Measurements from ENCODE around the gene CDT1. TPM values are rescaled to one million over a fixed set of nuclear protein-coding genes. Genes with fewer than 3 reads are reported as not detected.

The CDT1 gene
- total and polyA plus RNA-seq, 2 experiments from 2014 or later: 32.6 to 187 TPM

DNA sequence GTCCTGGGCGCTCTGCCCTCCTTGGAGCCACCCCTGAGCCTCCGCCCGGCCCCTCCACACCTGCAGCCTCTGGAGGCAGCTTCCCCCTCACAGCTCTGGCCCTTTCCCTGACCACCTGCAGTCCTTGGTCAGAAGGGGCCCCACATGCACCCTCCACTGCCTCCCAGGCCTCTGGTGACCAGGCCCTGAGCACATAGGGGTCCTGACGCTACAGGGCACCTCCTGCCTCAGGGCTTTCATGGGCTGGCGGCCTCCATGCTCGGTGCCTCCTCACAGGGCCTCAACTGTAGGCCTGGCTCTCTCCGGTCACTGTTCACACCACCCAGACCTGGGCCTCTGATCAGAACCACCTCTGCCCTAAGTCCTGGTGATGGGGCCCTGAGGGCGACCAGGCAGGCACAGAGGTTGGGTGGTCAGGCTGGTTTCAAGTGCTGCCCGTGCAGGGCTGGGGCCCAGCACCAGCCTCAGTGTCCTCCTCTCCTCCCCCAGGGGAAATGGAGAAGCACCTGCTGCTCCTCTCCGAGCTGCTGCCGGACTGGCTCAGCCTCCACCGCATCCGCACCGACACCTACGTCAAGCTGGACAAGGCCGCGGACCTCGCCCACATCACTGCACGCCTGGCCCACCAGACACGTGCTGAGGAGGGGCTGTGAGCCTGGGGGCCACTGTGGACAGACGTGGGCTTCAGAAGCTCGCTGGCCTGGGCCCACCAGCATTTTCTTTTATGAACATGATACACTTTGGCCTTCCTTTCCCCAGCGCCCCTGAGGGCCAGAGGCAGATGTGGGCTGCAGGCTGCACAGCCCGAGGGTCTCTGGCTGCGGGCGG, 4.3 kb downstream of the CDT1 start:
- peaks cover 51% of the 10 kb centered on the region for H3K27me3 Mint-ChIP-seq (ENCODE audit: insufficient read depth, low read depth, poor library complexity)
- peaks cover 19% of the 10 kb centered on the region for H3K36me3 ChIP-seq (ENCODE audit: insufficient read depth)
- DNase-seq (ENCODE audit: low spot score): no peak
- H3K4me1 ChIP-seq (ENCODE audit: insufficient read depth): no peaks in the 10 kb centered on the region; the same call in 1 of the 2 replicates
- H4K20me1 ChIP-seq (replicated peaks; ENCODE audit: insufficient read depth): no peaks in the 10 kb centered on the region; the same call in none of the 2 replicates
- no peak overlapping the region for H3K27ac ChIP-seq (ENCODE audit: low read depth)
- no peak overlapping the region for H3K4me2 ChIP-seq
- TF ChIP-seq, protein P1, sequence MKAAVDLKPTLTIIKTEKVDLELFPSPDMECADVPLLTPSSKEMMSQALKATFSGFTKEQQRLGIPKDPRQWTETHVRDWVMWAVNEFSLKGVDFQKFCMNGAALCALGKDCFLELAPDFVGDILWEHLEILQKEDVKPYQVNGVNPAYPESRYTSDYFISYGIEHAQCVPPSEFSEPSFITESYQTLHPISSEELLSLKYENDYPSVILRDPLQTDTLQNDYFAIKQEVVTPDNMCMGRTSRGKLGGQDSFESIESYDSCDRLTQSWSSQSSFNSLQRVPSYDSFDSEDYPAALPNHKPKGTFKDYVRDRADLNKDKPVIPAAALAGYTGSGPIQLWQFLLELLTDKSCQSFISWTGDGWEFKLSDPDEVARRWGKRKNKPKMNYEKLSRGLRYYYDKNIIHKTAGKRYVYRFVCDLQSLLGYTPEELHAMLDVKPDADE (IDR thresholded peaks at IDR 0.05): no peak
- peak; percentile 63 for TF ChIP-seq POLR2AphosphoS5 (IDR thresholded peaks at IDR 0.05; ENCODE audit: low read depth)
- H3K79me2 ChIP-seq (replicated peaks; ENCODE audit: insufficient read depth): peaks cover 24% of the 10 kb centered on the region
- no peaks in the 10 kb centered on the region for H3K27me3 ChIP-seq (ENCODE audit: insufficient read depth)
- no peak overlapping the region; the same call in 2 of the 3 replicates for H3K4me3 Mint-ChIP-seq
- peaks cover 6% of the 10 kb centered on the region; the same call in 1 of the 3 replicates for H3K4me1 Mint-ChIP-seq
- ATAC-seq: no peak
- no peak overlapping the region for H3K27ac Mint-ChIP-seq
- H3K4me3 ChIP-seq: no peak overlapping the region
- no peaks in the 10 kb centered on the region for H3K9me2 ChIP-seq (ENCODE audit: insufficient read depth)
- H2AFZ ChIP-seq: no peak overlapping the region
- H3K9me3 Mint-ChIP-seq: peaks cover 4% of the 10 kb centered on the region; the same call in 1 of the 3 replicates
- H3F3A ChIP-seq (replicated peaks; ENCODE audit: low read depth): peaks cover 60% of the 10 kb centered on the region
- H3K36me3 Mint-ChIP-seq (ENCODE audit: low read depth): peaks cover 62% of the 10 kb centered on the region

DNA sequence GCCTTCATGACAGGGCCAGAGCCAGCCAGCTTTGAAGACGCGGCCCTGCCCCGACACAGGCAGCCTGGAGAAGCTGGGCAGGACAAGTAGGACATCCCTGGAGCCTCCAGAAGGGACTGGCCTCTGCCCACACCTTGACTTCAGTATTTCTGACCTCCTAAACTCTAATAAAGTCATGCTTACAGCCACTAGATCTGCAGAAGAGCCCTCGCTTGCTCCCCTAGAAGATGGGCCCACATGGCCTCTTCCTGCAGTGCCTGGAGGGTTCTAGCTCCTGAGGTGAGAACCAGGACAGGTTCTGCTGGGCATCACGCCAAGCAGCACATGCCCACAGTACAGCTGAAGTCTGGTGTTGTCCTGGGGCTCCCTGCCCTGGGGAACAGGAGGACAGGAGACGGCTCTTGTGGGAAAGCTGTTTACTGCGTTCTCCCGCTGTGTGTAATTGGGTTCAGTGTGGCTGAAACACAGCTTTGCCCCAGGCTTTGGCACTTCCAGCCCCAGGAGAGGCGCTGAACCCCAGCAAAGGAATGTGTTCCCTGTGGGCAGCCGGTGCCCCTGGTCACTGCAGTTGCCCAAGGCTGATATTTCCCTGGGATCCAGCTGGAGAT, 5.6 kb downstream of the CDT1 start:
- peaks cover 4% of the 10 kb centered on the region; the same call in 1 of the 3 replicates for H3K9me3 Mint-ChIP-seq
- Histone ChIP-seq H3K4me3 (no peak overlapping the region), H3K36me3 (ENCODE audit: insufficient read depth) (peaks cover 19% of the 10 kb centered on the region), H3K4me1 (ENCODE audit: insufficient read depth) (no peaks in the 10 kb centered on the region; the same call in 1 of the 2 replicates), H2AFZ (no peak overlapping the region), H3K27me3 (ENCODE audit: insufficient read depth) (no peaks in the 10 kb centered on the region), H3F3A (replicated peaks; ENCODE audit: low read depth) (peaks cover 62% of the 10 kb centered on the region), H3K9me2 (ENCODE audit: insufficient read depth) (no peaks in the 10 kb centered on the region), H4K20me1 (replicated peaks; ENCODE audit: insufficient read depth) (no peaks in the 10 kb centered on the region; the same call in none of the 2 replicates), H3K27ac (ENCODE audit: low read depth) (peak overlapping the region; percentile 55; the same call in 1 of the 2 replicates), H3K4me2 (no peak overlapping the region), H3K79me2 (replicated peaks; ENCODE audit: insufficient read depth) (peaks cover 23% of the 10 kb centered on the region)
- peaks cover 61% of the 10 kb centered on the region for H3K36me3 Mint-ChIP-seq (ENCODE audit: low read depth)
- H3K27ac Mint-ChIP-seq: peak overlapping the region; percentile 70; the same call in 1 of the 2 replicates
- TF ChIP-seq POLR2AphosphoS5 (IDR thresholded peaks at IDR 0.05; ENCODE audit: low read depth) (peak; percentile 63), CREB1 (CRISPR knock-in tag; IDR thresholded peaks at IDR 0.05; ENCODE audit: low read depth) (no peak)
- ATAC-seq (no peak), DNase-seq (ENCODE audit: low spot score) (no peak)
- H3K27me3 Mint-ChIP-seq (ENCODE audit: insufficient read depth, low read depth, poor library complexity): peaks cover 48% of the 10 kb centered on the region
- peaks cover 11% of the 10 kb centered on the region; the same call in 2 of the 3 replicates for H3K4me1 Mint-ChIP-seq
- H3K4me3 Mint-ChIP-seq: peak overlapping the region; percentile 40; the same call in 2 of the 3 replicates

DNA sequence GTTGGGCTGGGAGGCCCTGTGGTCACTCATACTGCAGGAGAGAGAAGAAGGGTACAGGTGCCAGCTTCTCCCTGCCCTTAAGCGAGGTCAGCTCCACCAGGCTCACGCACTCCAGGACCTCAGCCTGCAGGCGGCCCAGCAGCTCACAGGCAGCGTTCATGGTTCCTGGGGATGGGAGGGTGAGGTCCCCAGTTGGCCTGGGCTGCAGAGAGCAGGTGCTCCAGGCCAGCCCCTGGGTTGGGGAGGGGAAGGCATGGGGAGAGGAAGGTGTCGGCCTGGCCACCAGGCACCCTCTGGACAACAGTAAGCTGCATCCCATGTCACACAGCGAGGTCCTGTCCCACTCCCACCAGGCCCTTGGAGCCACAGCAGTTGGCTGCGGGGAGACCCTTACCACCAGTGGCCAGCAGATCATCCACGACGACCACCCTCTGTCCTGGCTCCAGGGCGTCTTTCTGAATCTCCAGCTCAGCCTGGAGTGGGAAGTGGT, 6.1 kb downstream of the CDT1 start:
- Histone ChIP-seq H3K4me1 (ENCODE audit: insufficient read depth) (no peaks in the 10 kb centered on the region; the same call in 1 of the 2 replicates), H4K20me1 (replicated peaks; ENCODE audit: insufficient read depth) (no peaks in the 10 kb centered on the region; the same call in none of the 2 replicates), H3K4me2 (peak overlapping the region; percentile 99; the same call in 1 of the 2 replicates), H3K27me3 (ENCODE audit: insufficient read depth) (no peaks in the 10 kb centered on the region), H3K9me2 (ENCODE audit: insufficient read depth) (no peaks in the 10 kb centered on the region), H3K79me2 (replicated peaks; ENCODE audit: insufficient read depth) (peaks cover 18% of the 10 kb centered on the region), H3K27ac (ENCODE audit: low read depth) (peak overlapping the region; percentile 55; the same call in 1 of the 2 replicates), H3K36me3 (ENCODE audit: insufficient read depth) (peaks cover 19% of the 10 kb centered on the region), H3K4me3 (peak overlapping the region; percentile 93; the same call in 1 of the 2 replicates), H2AFZ (no peak overlapping the region), H3F3A (replicated peaks; ENCODE audit: low read depth) (peaks cover 60% of the 10 kb centered on the region)
- H3K4me3 Mint-ChIP-seq: peak overlapping the region; percentile 88; the same call in 2 of the 3 replicates
- peaks cover 11% of the 10 kb centered on the region; the same call in 2 of the 3 replicates for H3K4me1 Mint-ChIP-seq
- H3K9me3 Mint-ChIP-seq: peaks cover 4% of the 10 kb centered on the region; the same call in 1 of the 3 replicates
- peak overlapping the region; percentile 48; the same call in 1 of the 2 replicates for H3K27ac Mint-ChIP-seq
- H3K36me3 Mint-ChIP-seq (ENCODE audit: low read depth): peaks cover 55% of the 10 kb centered on the region
- H3K27me3 Mint-ChIP-seq (ENCODE audit: insufficient read depth, low read depth, poor library complexity): peaks cover 46% of the 10 kb centered on the region
- ATAC-seq (no peak; the same call in 2 of the 3 replicates), DNase-seq (ENCODE audit: low spot score) (no peak)
- TF ChIP-seq ZNF114 (CRISPR knock-in tag; IDR thresholded peaks at IDR 0.05): no peak
- no peak for TF ChIP-seq NANOG (IDR thresholded peaks at IDR 0.05; ENCODE audit: borderline replicate concordance)
- no peak for TF ChIP-seq EZH2phosphoT487 (IDR thresholded peaks at IDR 0.05; ENCODE audit: unreplicated experiment)
- no peak for TF ChIP-seq JUNB (IDR thresholded peaks at IDR 0.05; ENCODE audit: unreplicated experiment)
- TF ChIP-seq ZNF331 (CRISPR knock-in tag; IDR thresholded peaks at IDR 0.05; ENCODE audit: low read depth): no peak
- TF ChIP-seq, protein P2, sequence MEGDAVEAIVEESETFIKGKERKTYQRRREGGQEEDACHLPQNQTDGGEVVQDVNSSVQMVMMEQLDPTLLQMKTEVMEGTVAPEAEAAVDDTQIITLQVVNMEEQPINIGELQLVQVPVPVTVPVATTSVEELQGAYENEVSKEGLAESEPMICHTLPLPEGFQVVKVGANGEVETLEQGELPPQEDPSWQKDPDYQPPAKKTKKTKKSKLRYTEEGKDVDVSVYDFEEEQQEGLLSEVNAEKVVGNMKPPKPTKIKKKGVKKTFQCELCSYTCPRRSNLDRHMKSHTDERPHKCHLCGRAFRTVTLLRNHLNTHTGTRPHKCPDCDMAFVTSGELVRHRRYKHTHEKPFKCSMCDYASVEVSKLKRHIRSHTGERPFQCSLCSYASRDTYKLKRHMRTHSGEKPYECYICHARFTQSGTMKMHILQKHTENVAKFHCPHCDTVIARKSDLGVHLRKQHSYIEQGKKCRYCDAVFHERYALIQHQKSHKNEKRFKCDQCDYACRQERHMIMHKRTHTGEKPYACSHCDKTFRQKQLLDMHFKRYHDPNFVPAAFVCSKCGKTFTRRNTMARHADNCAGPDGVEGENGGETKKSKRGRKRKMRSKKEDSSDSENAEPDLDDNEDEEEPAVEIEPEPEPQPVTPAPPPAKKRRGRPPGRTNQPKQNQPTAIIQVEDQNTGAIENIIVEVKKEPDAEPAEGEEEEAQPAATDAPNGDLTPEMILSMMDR (conservative IDR thresholded peaks at IDR 0.05; ENCODE audit: low read depth in 2 of 2): no peak
- no peak for TF ChIP-seq CREB1 (CRISPR knock-in tag; IDR thresholded peaks at IDR 0.05; ENCODE audit: low read depth)
